Type B pancreatic cell (in vitro differentiated cells): ENCODE results near the gene URB1. TPM values are rescaled to one million over a fixed set of nuclear protein-coding genes. Genes with fewer than 3 reads are reported as not detected.

Experiments used
- DNase-seq: peaks from one replicate; pipeline ENCODE4 v3.0.0; 2021; ENCODE audit warnings: mixed read lengths; ENCODE audit not compliant: unreplicated experiment; ENCODE audit errors: extremely low spot score
- H3K27ac Mint-ChIP-seq: 2 replicates; pipeline ENCODE4 v1.8.0; 2021; ENCODE audit warnings: mild to moderate bottlenecking, mixed read lengths
- H3K27me3 Mint-ChIP-seq: 2 replicates; pipeline ENCODE4 v1.8.0; 2021; ENCODE audit warnings: mixed read lengths
- H3K36me3 Mint-ChIP-seq: 2 replicates; pipeline ENCODE4 v1.8.0; 2021; ENCODE audit warnings: mixed read lengths
- H3K4me1 Mint-ChIP-seq: one replicate; pipeline ENCODE4 v1.8.0; 2021; ENCODE audit warnings: mixed read lengths; ENCODE audit not compliant: unreplicated experiment
- H3K4me3 Mint-ChIP-seq: 2 replicates; pipeline ENCODE4 v1.8.0; 2021; ENCODE audit warnings: mild to moderate bottlenecking, mixed read lengths
- H3K9me3 Mint-ChIP-seq: 2 replicates; pipeline ENCODE4 v1.8.0; 2021; ENCODE audit warnings: mixed read lengths
- CTCF ChIP-seq: fragments of 200-600 bp; sonication (generic); conservative IDR thresholded peaks from 2 replicates; pipeline ENCODE4 v1.5.0; 2021; ENCODE audit warnings: antibody characterized with exemption, mild to moderate bottlenecking
- total RNA-seq: library from RNA; stranded (reverse); gene quantifications from 2 replicates; pipeline ENCODE4 v1.2.1, GENCODE V29; 2021; ENCODE audit warnings: low replicate concordance

Gene URB1
- total RNA-seq, 1 donor from 2014 or later = 19.9 TPM

GRCh38 chr21:32307706-32308105 is 85.1 kb downstream of the URB1 start:
- Mint-ChIP-seq H3K36me3 (peaks cover 14% of the 10 kb centered on the region), H3K4me3 (no peak overlapping the region), H3K4me1 (peaks cover 8% of the 10 kb centered on the region), H3K9me3 (no peaks in the 10 kb centered on the region), H3K27ac (no peak overlapping the region), H3K27me3 (no peaks in the 10 kb centered on the region)
- TF ChIP-seq CTCF = no peak
- DNase-seq = peak; percentile 18

- peaks cover 11% of the 10 kb centered on the region for H3K36me3 Mint-ChIP-seq
- peaks cover 8% of the 10 kb centered on the region for H3K4me1 Mint-ChIP-seq
- H3K27ac Mint-ChIP-seq = no peak overlapping the region
- no peaks in the 10 kb centered on the region for H3K27me3 Mint-ChIP-seq
- H3K4me3 Mint-ChIP-seq = no peak overlapping the region
- peak; percentile 75 for TF ChIP-seq CTCF
- no peak for DNase-seq
- H3K9me3 Mint-ChIP-seq = no peaks in the 10 kb centered on the region
These were observed 86.6 kb downstream of the URB1 start for GRCh38 chr21:32306021-32306780.

- DNase-seq = no peak
- Mint-ChIP-seq H3K9me3 (no peaks in the 10 kb centered on the region), H3K27me3 (no peaks in the 10 kb centered on the region), H3K4me1 (peaks cover 8% of the 10 kb centered on the region), H3K27ac (no peak overlapping the region), H3K36me3 (peaks cover 11% of the 10 kb centered on the region), H3K4me3 (no peak overlapping the region)
- TF ChIP-seq CTCF = no peak
These were observed 87.8 kb downstream of the URB1 start for GRCh38 chr21:32304998-32305397.

GRCh38 chr21:32303385-32303784 is 89.4 kb downstream of the URB1 start:
- no peak for TF ChIP-seq CTCF
- Mint-ChIP-seq H3K4me3 (no peak overlapping the region), H3K27me3 (no peaks in the 10 kb centered on the region), H3K9me3 (no peaks in the 10 kb centered on the region), H3K27ac (no peak overlapping the region), H3K4me1 (peaks cover 8% of the 10 kb centered on the region), H3K36me3 (peaks cover 11% of the 10 kb centered on the region)
- DNase-seq = no peak

- Mint-ChIP-seq H3K4me1 (peaks cover 8% of the 10 kb centered on the region), H3K27ac (no peak overlapping the region), H3K27me3 (no peaks in the 10 kb centered on the region), H3K9me3 (no peaks in the 10 kb centered on the region), H3K36me3 (peaks cover 11% of the 10 kb centered on the region), H3K4me3 (no peak overlapping the region)
- DNase-seq = no peak
- no peak for TF ChIP-seq CTCF
These were observed 90.3 kb downstream of the URB1 start for GRCh38 chr21:32302560-32302959.
